OCI-LY3 (cell line): Measurements from ENCODE around the gene HTR7.

Source experiments
- H2AFZ ChIP-seq: fragments of 200-600, 300-600 bp; shearing (Covaris generic); 2 replicates; pipeline ENCODE4 v1.6.0; 2014; ENCODE audit warnings: antibody characterized with exemption, low read depth, low read length
- H3K27ac ChIP-seq: fragments of 200-600, 300-600 bp; sonication (generic); 2 replicates; pipeline ENCODE4 v1.5.1; 2014; ENCODE audit warnings: mild to moderate bottlenecking, low read length, moderate library complexity, mixed read lengths
- H3K27me3 ChIP-seq: fragments of 200-600, 300-600 bp; sonication (generic); 2 replicates; pipeline ENCODE4 v1.6.1; 2014; ENCODE audit warnings: low read depth, low read length, mixed read lengths
- H3K36me3 ChIP-seq: fragments of 200-600, 300-600 bp; sonication (generic); replicated peaks from 2 replicates; pipeline ENCODE3; 2014; ENCODE audit warnings: low read depth, low read length, mixed read lengths
- H3K4me1 ChIP-seq: fragments of 300-600, 200-600 bp; sonication (generic); 2 replicates; pipeline ENCODE4 v1.6.1; 2014; ENCODE audit warnings: low read length, mixed read lengths
- H3K4me2 ChIP-seq: fragments of 200-600, 300-600 bp; sonication (generic); 2 replicates; pipeline ENCODE4 v1.6.1; 2014; ENCODE audit warnings: low read length, mixed read lengths
- H3K4me3 ChIP-seq: fragments of 300-600, 200-600 bp; sonication (generic); 2 replicates; pipeline ENCODE4 v1.5.1; 2014; ENCODE audit warnings: antibody characterized with exemption, mild to moderate bottlenecking, low read length, moderate library complexity
- H3K79me2 ChIP-seq: fragments of 300-600, 200-600 bp; shearing (Covaris generic); 2 replicates; pipeline ENCODE4 v1.6.1; 2014; ENCODE audit warnings: mild to moderate bottlenecking, low read length, mixed read lengths
- H3K9ac ChIP-seq: fragments of 300-600, 200-600 bp; shearing (Covaris generic); 2 replicates; pipeline ENCODE4 v1.6.0; 2014; ENCODE audit warnings: mild to moderate bottlenecking, low read length, moderate library complexity
- H3K9me3 ChIP-seq: fragments of 200-600, 300-600 bp; shearing (Covaris generic); 2 replicates; pipeline ENCODE4 v1.6.1; 2014; ENCODE audit warnings: low read length, mixed read lengths; ENCODE audit not compliant: insufficient read depth
- H4K20me1 ChIP-seq: fragments of 200-600, 300-600 bp; sonication (generic); 2 replicates; pipeline ENCODE4 v1.6.1; 2016; ENCODE audit warnings: low read length, mixed read lengths; ENCODE audit not compliant: insufficient read depth
- CTCF ChIP-seq: fragments of 200-600, 300-600 bp; sonication (generic); IDR thresholded peaks from 2 replicates; pipeline ENCODE4 v1.5.1; 2014; ENCODE audit warnings: antibody characterized with exemption, low read length, low read depth
- EZH2phosphoT487 ChIP-seq: fragments of 200-600 bp; shearing (Covaris generic); IDR thresholded peaks from 2 replicates; pipeline ENCODE4 v1.6.1; 2018; ENCODE audit warnings: antibody characterized with exemption, mixed run types, low read depth

HTR7 gene

DNA sequence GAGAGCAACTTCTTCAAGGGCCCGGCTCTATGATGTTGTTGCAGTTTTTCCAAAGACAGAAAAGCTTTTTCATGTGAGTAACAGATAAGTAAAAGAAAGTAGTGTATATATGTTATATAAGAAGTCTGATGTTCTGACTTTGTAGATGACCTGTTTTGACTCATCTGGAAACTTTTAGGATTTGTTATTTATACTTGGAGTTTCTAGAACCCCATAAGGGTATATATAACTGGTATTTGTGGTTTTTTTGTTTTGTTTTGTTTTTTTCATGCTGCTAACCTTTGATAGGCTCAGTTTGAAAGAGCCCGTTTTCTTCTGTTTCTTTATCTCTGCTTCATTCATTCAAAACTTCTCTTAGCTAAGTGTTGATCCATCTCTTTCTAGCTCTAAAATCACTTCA lies 21.2 kb upstream of the HTR7 start:
- Histone ChIP-seq H3K27ac (no peak overlapping the region), H3K9me3 (no peaks in the 10 kb centered on the region), H3K27me3 (no peaks in the 10 kb centered on the region), H3K4me3 (no peak overlapping the region), H3K79me2 (peaks cover 6% of the 10 kb centered on the region), H3K9ac (no peak overlapping the region), H3K4me1 (peaks cover 7% of the 10 kb centered on the region), H3K4me2 (no peak overlapping the region), H2AFZ (no peak overlapping the region), H4K20me1 (peaks cover 8% of the 10 kb centered on the region), H3K36me3 (peaks cover 27% of the 10 kb centered on the region)
- no peak for TF ChIP-seq CTCF
- TF ChIP-seq EZH2phosphoT487: no peak

- no peaks in the 10 kb centered on the region for H3K9me3 ChIP-seq
- peaks cover 14% of the 10 kb centered on the region for H3K36me3 ChIP-seq
- TF ChIP-seq CTCF (no peak), EZH2phosphoT487 (no peak)
- peak overlapping the region; percentile 87 for H3K4me2 ChIP-seq
- H3K27me3 ChIP-seq: no peaks in the 10 kb centered on the region
- H3K9ac ChIP-seq: peak overlapping the region; percentile 80
- no peak overlapping the region for H2AFZ ChIP-seq
- H3K4me1 ChIP-seq: peaks cover 25% of the 10 kb centered on the region
- H3K27ac ChIP-seq: no peak overlapping the region
- peaks cover 9% of the 10 kb centered on the region for H4K20me1 ChIP-seq
- peaks cover 29% of the 10 kb centered on the region for H3K79me2 ChIP-seq
- peak overlapping the region; percentile 93 for H3K4me3 ChIP-seq
These were observed 14.8 kb upstream of the HTR7 start for GRCh38 chr10:90872648-90873020.

DNA sequence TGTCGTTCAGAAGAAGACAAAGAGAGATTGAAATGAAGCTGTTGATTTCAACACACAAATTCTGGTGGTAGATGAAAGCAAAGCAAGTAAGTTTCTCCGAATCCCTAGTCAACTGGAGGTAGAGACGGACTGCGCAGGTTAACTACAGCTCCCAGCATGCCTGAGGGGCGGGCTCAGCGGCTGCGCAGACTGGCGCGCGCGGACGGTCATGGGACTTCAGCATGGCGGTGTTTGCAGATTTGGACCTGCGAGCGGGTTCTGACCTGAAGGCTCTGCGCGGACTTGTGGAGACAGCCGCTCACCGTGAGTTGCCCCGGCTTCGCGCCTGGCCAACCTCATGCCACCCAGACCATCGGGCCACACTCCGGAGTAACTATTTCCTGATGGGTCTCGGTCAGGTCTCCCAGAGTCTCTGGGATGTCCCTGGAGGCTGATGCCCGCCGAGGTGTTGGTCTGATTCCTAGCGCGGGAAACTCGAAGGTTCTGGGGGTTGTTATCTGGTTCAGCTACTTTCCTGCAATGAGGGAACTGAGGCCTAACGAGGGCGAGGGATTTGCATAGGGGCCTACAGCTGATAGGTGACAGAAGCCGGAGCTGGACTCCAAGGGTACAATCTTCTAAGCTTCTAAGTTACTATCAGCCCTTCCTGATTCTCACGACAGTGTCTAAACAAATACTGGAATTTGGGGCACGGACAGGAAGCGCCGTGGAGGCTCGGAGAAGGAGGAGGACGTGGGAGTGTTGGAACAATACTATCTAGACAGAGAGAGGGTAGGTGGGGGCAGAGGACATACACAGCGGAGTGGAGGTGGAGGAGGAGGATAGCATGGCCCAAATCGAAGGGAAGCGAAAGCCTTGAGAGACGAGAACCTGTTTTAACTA lies 14.2 kb upstream of the HTR7 start, which contains the start of gene RPP30:
RPP30 (plus strand) TSS at position 209 of the 882 bp plus-strand sequence; CDS start at position 222, 13 bp downstream.
- Histone ChIP-seq H3K27me3 (no peaks in the 10 kb centered on the region), H3K4me1 (peaks cover 25% of the 10 kb centered on the region), H2AFZ (peak within 1 kb of the TSS; percentile 90), H3K27ac (peak within 1 kb of the TSS; percentile 53), H3K9me3 (no peaks in the 10 kb centered on the region), H4K20me1 (peaks cover 9% of the 10 kb centered on the region), H3K79me2 (peaks cover 29% of the 10 kb centered on the region), H3K4me3 (peak within 1 kb of the TSS; percentile 93), H3K9ac (peak within 1 kb of the TSS; percentile 80), H3K36me3 (peaks cover 10% of the 10 kb centered on the region), H3K4me2 (peak within 1 kb of the TSS; percentile 87)
- TF ChIP-seq CTCF (no peak), EZH2phosphoT487 (no peak)

- H3K4me2 ChIP-seq: peak overlapping the region; percentile 87
- peak overlapping the region; percentile 90 for H2AFZ ChIP-seq
- H3K36me3 ChIP-seq: peaks cover 6% of the 10 kb centered on the region
- no peaks in the 10 kb centered on the region for H3K9me3 ChIP-seq
- peak; percentile 61 for TF ChIP-seq CTCF
- TF ChIP-seq EZH2phosphoT487: no peak
- peak overlapping the region; percentile 93 for H3K4me3 ChIP-seq
- peaks cover 25% of the 10 kb centered on the region for H3K4me1 ChIP-seq
- H3K27ac ChIP-seq: peak overlapping the region; percentile 53
- H3K79me2 ChIP-seq: peaks cover 29% of the 10 kb centered on the region
- no peaks in the 10 kb centered on the region for H3K27me3 ChIP-seq
- peak overlapping the region; percentile 80 for H3K9ac ChIP-seq
- peaks cover 9% of the 10 kb centered on the region for H4K20me1 ChIP-seq
These were observed 13.5 kb upstream of the HTR7 start for GRCh38 chr10:90871279-90871765.
